PC-3 (cell line): ENCODE results near the gene HNRNPA3. TPM values are rescaled to one million over a fixed set of nuclear protein-coding genes. Genes with fewer than 3 reads are reported as not detected.

ENCODE experiments used
- ATAC-seq: fragments of 200-7000 bp; cut with Tn5 transposase; 2 replicates; pipeline ENCODE4 v1.9.1; 2020; ENCODE audit warnings: mild to moderate bottlenecking, moderate library complexity
- BruUV-seq: library from RNA; stranded (reverse); fragments of 400-500 nt; replicated peaks from 2 replicates; lab custom pipeline; 2021; lab: Mats Ljungman, UMichigan
- CTCF ChIA-PET: fragments of 300-600 bp; sonication (Branson Sonifier 250); formaldehyde crosslinking; loops from one replicate; lab custom pipeline; 2022; ENCODE audit warnings: antibody characterized with exemption; lab: Charles Lee
- POLR2A ChIA-PET: fragments of 300-600 bp; sonication (Branson Sonifier 250); formaldehyde crosslinking; loops from one replicate; lab custom pipeline; 2022; ENCODE audit warnings: antibody characterized with exemption; ENCODE audit not compliant: unreplicated experiment; lab: Charles Lee
- DNase-seq: peaks from one replicate; pipeline ENCODE4 v3.0.0-alpha.2; 2015
- H2AFZ ChIP-seq: fragments of 300-600 bp; sonication (generic); 2 replicates; pipeline ENCODE4 v1.6.0; 2016; ENCODE audit warnings: antibody characterized with exemption, low read length
- H3F3A ChIP-seq: fragments of 300-600 bp; sonication (generic); one replicate; pipeline ENCODE4 v1.6.0; 2017; ENCODE audit warnings: antibody characterized with exemption, low read length, control low read depth, mild to moderate bottlenecking; ENCODE audit not compliant: unreplicated experiment
- H3K27ac ChIP-seq: fragments of 300-600 bp; sonication (generic); 2 replicates; pipeline ENCODE4 v1.5.1; 2016; ENCODE audit warnings: mild to moderate bottlenecking, low read length
- H3K27me3 ChIP-seq: fragments of 300-600 bp; sonication (generic); 2 replicates; pipeline ENCODE4 v1.6.1; 2016; ENCODE audit warnings: low read length, mixed read lengths
- H3K36me3 ChIP-seq: fragments of 300-600 bp; sonication (generic); 2 replicates; pipeline ENCODE4 v1.6.1; 2016; ENCODE audit warnings: low read depth, mixed run types, low read length, mixed read lengths
- H3K4me1 ChIP-seq: fragments of 300-600 bp; sonication (generic); 2 replicates; pipeline ENCODE4 v1.5.1; 2016; ENCODE audit warnings: low read length; ENCODE audit not compliant: insufficient read depth
- H3K4me2 ChIP-seq: fragments of 300-600 bp; sonication (generic); 2 replicates; pipeline ENCODE4 v1.6.0; 2016; ENCODE audit warnings: low read length
- H3K4me3 ChIP-seq: fragments of 300-600 bp; sonication (generic); 2 replicates; pipeline ENCODE4 v1.5.1; 2016; ENCODE audit warnings: mild to moderate bottlenecking, low read length, mixed read lengths
- H3K79me2 ChIP-seq: fragments of 300-600 bp; sonication (generic); 2 replicates; pipeline ENCODE4 v1.6.1; 2017; ENCODE audit warnings: low read length, mixed read lengths
- H3K9ac ChIP-seq: fragments of 300-600 bp; sonication (generic); 2 replicates; pipeline ENCODE4 v1.6.0; 2016; ENCODE audit warnings: mild to moderate bottlenecking, low read length
- H3K9me2 ChIP-seq: fragments of 300-600 bp; sonication (generic); replicated peaks from 2 replicates; pipeline ENCODE4 v1.6.1; 2016; ENCODE audit warnings: mixed run types, low read length, mixed read lengths
- H3K9me3 ChIP-seq: fragments of 300-600 bp; sonication (generic); 2 replicates; pipeline ENCODE4 v1.6.1; 2016; ENCODE audit warnings: low read length, mixed read lengths
- H4K20me1 ChIP-seq: fragments of 300-600 bp; sonication (generic); 2 replicates; pipeline ENCODE4 v1.6.1; 2016; ENCODE audit warnings: low read length, mixed read lengths
- CTCF ChIP-seq: fragments of 300-600 bp; sonication (generic); conservative IDR thresholded peaks from 2 replicates; pipeline ENCODE4 v1.5.1; 2017; ENCODE audit warnings: antibody characterized with exemption, low read depth, mild to moderate bottlenecking, low read length
- EZH2 ChIP-seq: fragments of 300-600 bp; sonication (generic); IDR thresholded peaks from one replicate; pipeline ENCODE4 v1.6.1; 2017; ENCODE audit warnings: antibody characterized with exemption, mild to moderate bottlenecking, low read length; ENCODE audit not compliant: unreplicated experiment
- EZH2phosphoT487 ChIP-seq: fragments of 300-600 bp; sonication (generic); IDR thresholded peaks from 2 replicates; pipeline ENCODE4 v1.6.1; 2018; ENCODE audit warnings: mild to moderate bottlenecking, antibody characterized with exemption, low read length, borderline replicate concordance
- intact Hi-C: fragments of 100-400 bp; cut with micrococcal nuclease; formaldehyde crosslinking; loops from 2 replicates; pipeline ENCODE4 v1.9.0; 2023
- total RNA-seq: library from RNA; depleted of rRNA; stranded (reverse); fragments of >200 nt; gene quantifications from 2 replicates; pipeline ENCODE4 v1.2.3, GENCODE V29; 2014

Gene HNRNPA3
- total RNA-seq, 1 experiment from 2014 or later, result 50.3 TPM

GRCh38 chr2:177190941-177191340 is 21.7 kb upstream of the HNRNPA3 start:
- CTCF ChIA-PET, result no interaction called here
- Histone ChIP-seq H3K4me1 (no peaks in the 10 kb centered on the region), H4K20me1 (no peaks in the 10 kb centered on the region), H3K36me3 (no peaks in the 10 kb centered on the region), H3F3A (no peaks in the 10 kb centered on the region), H3K4me2 (no peak overlapping the region), H3K9ac (no peak overlapping the region), H3K4me3 (no peak overlapping the region), H3K9me2 (no peaks in the 10 kb centered on the region), H2AFZ (no peak overlapping the region), H3K27me3 (no peaks in the 10 kb centered on the region), H3K9me3 (no peaks in the 10 kb centered on the region), H3K27ac (no peak overlapping the region), H3K79me2 (no peaks in the 10 kb centered on the region)
- ATAC-seq, result no peak
- BruUV-seq, result no TSS peak
- no peak for DNase-seq
- intact Hi-C loops, result no loop called here
- POLR2A ChIA-PET, result no interaction called here
- no peak for TF ChIP-seq EZH2
- TF ChIP-seq EZH2phosphoT487, result no peak
- no peak for TF ChIP-seq CTCF

DNA sequence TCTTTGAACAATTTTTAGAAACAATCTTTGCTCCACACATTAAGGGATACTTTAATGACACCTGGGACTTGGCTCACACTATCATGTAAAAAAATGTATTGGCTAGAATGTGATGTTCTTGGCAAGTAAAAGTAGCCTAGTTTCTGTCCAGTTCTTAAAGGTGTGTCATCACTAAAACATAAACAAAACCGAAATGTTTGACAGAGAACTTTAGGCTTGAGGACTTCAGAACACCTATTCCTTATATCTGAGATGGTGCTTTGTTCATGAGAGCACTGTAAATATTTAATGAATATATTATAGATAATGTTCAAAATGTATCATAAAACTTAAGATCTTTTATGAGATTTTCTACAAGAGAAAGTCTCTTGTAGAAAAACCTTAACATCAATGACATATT is 19.8 kb upstream of the HNRNPA3 start:
- Histone ChIP-seq H3F3A (no peaks in the 10 kb centered on the region), H3K9ac (no peak overlapping the region), H3K4me1 (no peaks in the 10 kb centered on the region), H3K9me2 (no peaks in the 10 kb centered on the region), H3K4me3 (no peak overlapping the region), H3K36me3 (no peaks in the 10 kb centered on the region), H3K9me3 (no peaks in the 10 kb centered on the region), H3K4me2 (no peak overlapping the region), H3K27ac (no peak overlapping the region), H2AFZ (no peak overlapping the region), H3K27me3 (no peaks in the 10 kb centered on the region), H4K20me1 (no peaks in the 10 kb centered on the region), H3K79me2 (no peaks in the 10 kb centered on the region)
- ChIA-PET CTCF (no interaction called here), POLR2A (no interaction called here)
- no TSS peak for BruUV-seq
- intact Hi-C loops, result no loop called here
- ATAC-seq, result no peak
- no peak for TF ChIP-seq CTCF
- TF ChIP-seq EZH2phosphoT487, result no peak
- TF ChIP-seq EZH2, result no peak
- DNase-seq, result no peak

- no peaks in the 10 kb centered on the region for H4K20me1 ChIP-seq
- H3K36me3 ChIP-seq, result no peaks in the 10 kb centered on the region
- ATAC-seq, result no peak
- no peaks in the 10 kb centered on the region for H3F3A ChIP-seq
- DNase-seq, result no peak
- no peak overlapping the region for H2AFZ ChIP-seq
- no peak for TF ChIP-seq EZH2phosphoT487
- TF ChIP-seq EZH2, result no peak
- TF ChIP-seq CTCF, result no peak
- no TSS peak for BruUV-seq
- H3K79me2 ChIP-seq, result no peaks in the 10 kb centered on the region
- H3K4me1 ChIP-seq, result no peaks in the 10 kb centered on the region
- H3K27ac ChIP-seq, result no peak overlapping the region
- no peak overlapping the region for H3K4me3 ChIP-seq
- H3K9me3 ChIP-seq, result no peaks in the 10 kb centered on the region
- H3K9ac ChIP-seq, result no peak overlapping the region
- ChIA-PET CTCF (no interaction called here), POLR2A (no interaction called here)
- no peak overlapping the region for H3K4me2 ChIP-seq
- intact Hi-C loops, result no loop called here
- no peaks in the 10 kb centered on the region for H3K9me2 ChIP-seq
- H3K27me3 ChIP-seq, result no peaks in the 10 kb centered on the region
Observed at GRCh38 chr2:177193240-177193639, 19.4 kb upstream of the HNRNPA3 start.
